Keratinocyte (primary cell): ENCODE data around the gene CCDC107. TPM values are rescaled to one million over a fixed set of nuclear protein-coding genes. Genes with fewer than 3 reads are reported as not detected.

Experiments used
- DNase-seq: peaks from one replicate; pipeline ENCODE4 v3.0.0-alpha.2; 2011; ENCODE audit warnings: low read depth, missing footprints, low spot score
- FAIRE-seq: peaks from 2 replicates; lab custom pipeline; 2011; peaks lifted over from hg19 to GRCh38; lab: Jason Lieb, UNC
- H2AFZ ChIP-seq: 2 replicates; pipeline ENCODE4 v1.6.0; 2012; ENCODE audit warnings: low read length, control low read depth, inconsistent platforms; ENCODE audit not compliant: control insufficient read depth
- H3K27ac ChIP-seq: 2 replicates; pipeline ENCODE4 v1.5.1; 2011; ENCODE audit warnings: low read length; ENCODE audit not compliant: control insufficient read depth, insufficient read depth
- H3K27me3 ChIP-seq: 3 replicates; pipeline ENCODE4 v1.6.0; 2011; ENCODE audit warnings: low read length; ENCODE audit not compliant: control insufficient read depth, insufficient read depth; ENCODE audit errors: extremely low read depth
- H3K36me3 ChIP-seq, 2 experiments: 2 replicates in 1 of 2; 3 replicates in 1 of 2; pipeline ENCODE4 v1.5.1; 2011; ENCODE audit warnings: low read length in 2 of 2, mild to moderate bottlenecking in 1 of 2; ENCODE audit not compliant: control insufficient read depth in 2 of 2, insufficient read depth in 2 of 2; ENCODE audit errors: extremely low read depth in 1 of 2
- H3K4me1 ChIP-seq: 3 replicates; pipeline ENCODE4 v1.5.1; 2011; ENCODE audit warnings: low read length; ENCODE audit not compliant: control insufficient read depth, insufficient read depth; ENCODE audit errors: extremely low read depth
- H3K4me2 ChIP-seq: 3 replicates; pipeline ENCODE4 v1.6.0; 2011; ENCODE audit warnings: low read depth, low read length; ENCODE audit not compliant: control insufficient read depth, insufficient read depth; ENCODE audit errors: extremely low read depth
- H3K4me3 ChIP-seq, 3 experiments: fragments of 200-600 bp in 1 of 3; sonication (generic) in 1 of 3; 2 replicates in 2 of 3; 3 replicates in 1 of 3; pipeline ENCODE4 v1.5.1; 2011 to 2016; ENCODE audit warnings: low read length in 3 of 3, mild to moderate bottlenecking in 3 of 3, control low read depth in 2 of 3, inconsistent platforms in 1 of 3, low read depth in 1 of 3, mixed read lengths in 1 of 3, mixed run types in 1 of 3, moderate library complexity in 1 of 3; ENCODE audit not compliant: control insufficient read depth in 2 of 3, insufficient read depth in 2 of 3; ENCODE audit errors: extremely low read depth in 1 of 3
- H3K79me2 ChIP-seq: 2 replicates; pipeline ENCODE4 v1.6.0; 2012; ENCODE audit warnings: low read length; ENCODE audit not compliant: control insufficient read depth, insufficient read depth
- H3K9ac ChIP-seq: 3 replicates; pipeline ENCODE4 v1.6.0; 2011; ENCODE audit warnings: low read length; ENCODE audit not compliant: control insufficient read depth, insufficient read depth; ENCODE audit errors: extremely low read depth
- H3K9me1 ChIP-seq: 3 replicates; pipeline ENCODE4 v1.6.0; 2011; ENCODE audit warnings: low read length; ENCODE audit not compliant: control insufficient read depth, insufficient read depth; ENCODE audit errors: extremely low read depth
- H3K9me3 ChIP-seq: 2 replicates; pipeline ENCODE4 v1.5.1; 2012; ENCODE audit warnings: low read depth, low read length; ENCODE audit not compliant: control insufficient read depth
- H4K20me1 ChIP-seq: 3 replicates; pipeline ENCODE4 v1.6.0; 2011; ENCODE audit warnings: low read length; ENCODE audit not compliant: control insufficient read depth, insufficient read depth; ENCODE audit errors: extremely low read depth
- CTCF ChIP-seq, 3 experiments: IDR thresholded peaks in 1 of 3; conservative IDR thresholded peaks in 1 of 3; optimal IDR thresholded peaks in 1 of 3; 2 replicates in 2 of 3; 3 replicates in 1 of 3; pipeline versions ENCODE3 to v1.5.1; 2011; ENCODE audit warnings: low read length in 3 of 3, mild to moderate bottlenecking in 3 of 3, moderate library complexity in 2 of 3, control low read depth in 1 of 3, inconsistent platforms in 1 of 3; ENCODE audit not compliant: insufficient read depth in 2 of 3; ENCODE audit errors: extremely low read depth in 1 of 3
- EZH2 ChIP-seq: IDR thresholded peaks from one replicate; pipeline ENCODE4 v1.6.1; 2012; ENCODE audit warnings: inconsistent platforms, mild to moderate bottlenecking, low read length, moderate library complexity
- dilution Hi-C: fragments of 300-500 bp; cut with MboI; formaldehyde crosslinking; loops from one replicate; pipeline ENCODE4 v1.7.0; 2020; ENCODE audit warnings: low sequenced_read_pairs; ENCODE audit not compliant: extremely low pct_ligation_motif_present
- polyA plus RNA-seq, 5 experiments: library from polyadenylated mRNA; depleted of rRNA in 3 of 5; stranded (reverse) in 3 of 5; stranded (forward) in 1 of 5; unstranded in 1 of 5; fragments of >200 nt; gene quantifications; 1 replicate in 1 of 5; 2 replicates in 3 of 5; 3 replicates in 1 of 5; pipeline versions ENCODE4 v1.2.1 to v1.2.3, GENCODE V29; 2011 to 2012; ENCODE audit warnings: missing spikeins in 2 of 5, low read depth in 1 of 5, low replicate concordance in 1 of 5

The CCDC107 gene
- polyA plus RNA-seq, 1 donor (not counting 4 experiments of a cell fraction or from before 2014, with no cell fraction given): 10.5 TPM

DNA sequence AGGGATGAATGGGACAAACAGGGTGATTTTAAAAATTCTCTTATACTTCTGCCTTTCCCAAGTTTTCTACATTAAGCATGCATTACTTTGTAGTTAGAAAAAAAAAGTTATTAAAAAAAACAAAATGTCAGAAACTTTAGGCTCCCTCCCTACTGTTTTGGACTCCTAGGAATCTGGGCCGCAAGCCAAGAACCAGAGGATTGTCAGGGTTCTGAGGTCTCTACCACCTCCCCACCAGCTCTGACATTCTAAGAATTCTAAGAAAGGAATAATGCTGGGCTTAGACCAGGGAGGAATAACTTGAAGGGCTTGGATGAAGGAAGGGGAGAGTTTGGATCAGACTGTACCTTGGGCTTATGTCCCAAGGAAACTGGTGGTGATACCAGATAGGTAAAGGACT, 8.0 kb downstream of the CCDC107 start:
- Histone ChIP-seq H3K27me3 (no peaks in the 10 kb centered on the region), H3K4me1 (peaks cover 17% of the 10 kb centered on the region), H3K9me1 (no peaks in the 10 kb centered on the region), H3K36me3 (peaks cover 0 to 13% of the 10 kb centered on the region in 2 experiments), H3K9me3 (no peaks in the 10 kb centered on the region), H4K20me1 (no peaks in the 10 kb centered on the region), H2AFZ (no peak overlapping the region), H3K4me3 (no peak overlapping the region), H3K9ac (no peak overlapping the region), H3K4me2 (no peak overlapping the region), H3K79me2 (no peaks in the 10 kb centered on the region), H3K27ac (no peak overlapping the region)
- dilution Hi-C loops: no loop called here
- DNase-seq (no peak), FAIRE-seq (no peak)
- TF ChIP-seq CTCF (optimal IDR thresholded peaks at IDR 0.05 in 1 of 3, IDR thresholded peaks at IDR 0.05 in 1 of 3, conservative IDR thresholded peaks at IDR 0.05 in 1 of 3; ENCODE audit: extremely low read depth in 1 of 3, insufficient read depth in 2 of 3, low read length in 3 of 3): no peak
- no peak for TF ChIP-seq EZH2

DNA sequence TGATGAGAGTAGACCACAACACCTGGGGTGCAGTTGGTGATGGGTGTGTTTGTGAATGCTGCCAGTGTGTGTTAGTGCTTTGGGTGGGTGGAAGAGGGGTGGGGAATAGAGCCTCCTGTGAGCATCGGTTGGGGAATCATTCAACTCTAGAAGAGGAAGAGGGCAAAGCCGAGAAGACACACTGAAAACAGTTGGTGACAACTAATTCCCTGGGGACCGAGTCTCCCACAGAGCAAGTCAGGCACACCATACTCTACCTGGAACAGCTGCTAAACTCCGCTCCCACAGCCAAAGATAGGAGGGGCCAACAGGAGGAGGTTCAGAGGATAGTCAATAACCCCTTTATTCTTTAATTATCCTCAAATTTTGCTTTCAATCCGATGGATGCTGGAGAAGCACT, 8.5 kb downstream of the CCDC107 start:
- Histone ChIP-seq H3K27ac (no peak overlapping the region), H3K27me3 (no peaks in the 10 kb centered on the region), H3K9me1 (no peaks in the 10 kb centered on the region), H2AFZ (no peak overlapping the region), H3K79me2 (no peaks in the 10 kb centered on the region), H3K4me3 (no peak overlapping the region), H3K4me2 (no peak overlapping the region), H3K36me3 (peaks cover 0 to 12% of the 10 kb centered on the region in 2 experiments), H3K9ac (no peak overlapping the region), H3K9me3 (no peaks in the 10 kb centered on the region), H4K20me1 (no peaks in the 10 kb centered on the region), H3K4me1 (peaks cover 17% of the 10 kb centered on the region)
- no peak for DNase-seq
- TF ChIP-seq CTCF (optimal IDR thresholded peaks at IDR 0.05 in 1 of 3, IDR thresholded peaks at IDR 0.05 in 1 of 3, conservative IDR thresholded peaks at IDR 0.05 in 1 of 3; ENCODE audit: extremely low read depth in 1 of 3, insufficient read depth in 2 of 3, low read length in 3 of 3) (no peak), EZH2 (no peak)
- FAIRE-seq: no peak
- dilution Hi-C loops: no loop called here
